Hepatocyte (in vitro differentiated cells): ENCODE measurements around the gene KCNMA1. TPM values are rescaled to one million over a fixed set of nuclear protein-coding genes. Genes with fewer than 3 reads are reported as not detected.

Source experiments
- DNase-seq: peaks from one replicate; pipeline ENCODE4 v3.0.0-alpha.2; 2016; ENCODE audit warnings: low spot score
- H2AFZ ChIP-seq: fragments of 200-600 bp; sonication (generic); 2 replicates; pipeline ENCODE4 v1.6.0; 2016; ENCODE audit warnings: antibody characterized with exemption, mild to moderate bottlenecking
- H3K27ac ChIP-seq: fragments of 200-600 bp; sonication (generic); 2 replicates; pipeline ENCODE4 v1.5.1; 2016; ENCODE audit warnings: mild to moderate bottlenecking
- H3K27me3 ChIP-seq: fragments of 200-600 bp; sonication (generic); 2 replicates; pipeline ENCODE4 v1.6.1; 2016
- H3K36me3 ChIP-seq: fragments of 200-600 bp; sonication (generic); replicated peaks from 2 replicates; pipeline ENCODE4 v1.5.1; 2016; ENCODE audit warnings: low read depth; ENCODE audit not compliant: insufficient read depth
- H3K4me1 ChIP-seq: fragments of 200-600 bp; sonication (generic); 2 replicates; pipeline ENCODE4 v1.5.1; 2016; ENCODE audit warnings: mild to moderate bottlenecking, moderate library complexity; ENCODE audit not compliant: insufficient read depth
- H3K4me2 ChIP-seq: fragments of 200-600 bp; sonication (generic); 2 replicates; pipeline ENCODE4 v1.6.0; 2016
- H3K4me3 ChIP-seq: fragments of 200-600 bp; sonication (generic); 2 replicates; pipeline ENCODE4 v1.5.1; 2016; ENCODE audit warnings: mild to moderate bottlenecking
- H3K79me2 ChIP-seq: fragments of 200-600 bp; sonication (generic); 2 replicates; pipeline ENCODE4 v1.6.0; 2017; ENCODE audit warnings: mild to moderate bottlenecking
- H3K9me2 ChIP-seq: fragments of 200-600 bp; sonication (generic); replicated peaks from 2 replicates; pipeline ENCODE4 v1.6.0; 2017; ENCODE audit warnings: mild to moderate bottlenecking; ENCODE audit not compliant: insufficient read depth
- H3K9me3 ChIP-seq: fragments of 200-600 bp; sonication (generic); 2 replicates; pipeline ENCODE4 v1.5.1; 2016; ENCODE audit warnings: low read depth, mild to moderate bottlenecking
- H4K20me1 ChIP-seq: fragments of 200-600 bp; sonication (generic); 2 replicates; pipeline ENCODE4 v1.6.0; 2016; ENCODE audit warnings: mild to moderate bottlenecking; ENCODE audit not compliant: insufficient read depth, poor library complexity, severe bottlenecking
- EZH2 ChIP-seq: fragments of 200-600 bp; sonication (generic); IDR thresholded peaks from 2 replicates; pipeline ENCODE4 v1.6.1; 2016; ENCODE audit warnings: antibody characterized with exemption, mild to moderate bottlenecking, borderline replicate concordance
- EZH2phosphoT487 ChIP-seq: fragments of 200-600 bp; sonication (generic); IDR thresholded peaks from one replicate; pipeline ENCODE4 v1.6.1; 2018; ENCODE audit warnings: antibody characterized with exemption, mild to moderate bottlenecking, low read depth, moderate library complexity; ENCODE audit not compliant: unreplicated experiment, severe bottlenecking
- WGBS: methylation state at CpG from one replicate; pipeline ENCODE4 v1.1.6; 2016; ENCODE audit warnings: low lambda C conversion rate; ENCODE audit errors: missing lambda C conversion rate; 5-methylcytosine and 5-hydroxymethylcytosine counted together
- polyA plus RNA-seq: library from polyadenylated mRNA; unstranded; fragments of >200 nt; fragmentation: Nextera tagmentation; extraction: Ambion mirVana; gene quantifications from 2 replicates; pipeline ENCODE4 v1.2.1, GENCODE V29; 2016
- total RNA-seq: library from RNA; depleted of rRNA; stranded (reverse); fragments of >200 nt; gene quantifications from 2 replicates; pipeline ENCODE4 v1.2.3, GENCODE V29; 2014
- TF ChIP-seq, protein P1 (sequence below): fragments of 200-600 bp; sonication (generic); IDR thresholded peaks from 2 replicates; pipeline ENCODE4 v1.5.1; 2016; ENCODE audit warnings: antibody characterized with exemption, mild to moderate bottlenecking; ENCODE audit not compliant: poor library complexity

Gene KCNMA1
- total and polyA plus RNA-seq, 2 experiments from 2014 or later: 42.6 to 73.3 TPM

GRCh38 chr10:77576444-77577032 lies 61.1 kb downstream of the KCNMA1 start:
- no peak overlapping the region for H3K4me3 ChIP-seq
- H3K27me3 ChIP-seq: no peaks in the 10 kb centered on the region
- no peak overlapping the region for H2AFZ ChIP-seq
- TF ChIP-seq EZH2 (no peak), EZH2phosphoT487 (no peak)
- TF ChIP-seq, protein P1, sequence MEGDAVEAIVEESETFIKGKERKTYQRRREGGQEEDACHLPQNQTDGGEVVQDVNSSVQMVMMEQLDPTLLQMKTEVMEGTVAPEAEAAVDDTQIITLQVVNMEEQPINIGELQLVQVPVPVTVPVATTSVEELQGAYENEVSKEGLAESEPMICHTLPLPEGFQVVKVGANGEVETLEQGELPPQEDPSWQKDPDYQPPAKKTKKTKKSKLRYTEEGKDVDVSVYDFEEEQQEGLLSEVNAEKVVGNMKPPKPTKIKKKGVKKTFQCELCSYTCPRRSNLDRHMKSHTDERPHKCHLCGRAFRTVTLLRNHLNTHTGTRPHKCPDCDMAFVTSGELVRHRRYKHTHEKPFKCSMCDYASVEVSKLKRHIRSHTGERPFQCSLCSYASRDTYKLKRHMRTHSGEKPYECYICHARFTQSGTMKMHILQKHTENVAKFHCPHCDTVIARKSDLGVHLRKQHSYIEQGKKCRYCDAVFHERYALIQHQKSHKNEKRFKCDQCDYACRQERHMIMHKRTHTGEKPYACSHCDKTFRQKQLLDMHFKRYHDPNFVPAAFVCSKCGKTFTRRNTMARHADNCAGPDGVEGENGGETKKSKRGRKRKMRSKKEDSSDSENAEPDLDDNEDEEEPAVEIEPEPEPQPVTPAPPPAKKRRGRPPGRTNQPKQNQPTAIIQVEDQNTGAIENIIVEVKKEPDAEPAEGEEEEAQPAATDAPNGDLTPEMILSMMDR: no peak
- H3K79me2 ChIP-seq: no peaks in the 10 kb centered on the region
- no peak overlapping the region for H3K4me2 ChIP-seq
- no peaks in the 10 kb centered on the region for H3K36me3 ChIP-seq
- WGBS: 93% methylated on average over 9 of the region's 9 CpGs
- DNase-seq: no peak
- H4K20me1 ChIP-seq: no peaks in the 10 kb centered on the region
- peaks cover 3% of the 10 kb centered on the region for H3K4me1 ChIP-seq
- H3K9me2 ChIP-seq: no peaks in the 10 kb centered on the region
- H3K9me3 ChIP-seq: no peaks in the 10 kb centered on the region
- H3K27ac ChIP-seq: no peak overlapping the region

- no peaks in the 10 kb centered on the region for H3K79me2 ChIP-seq
- no peak overlapping the region for H2AFZ ChIP-seq
- TF ChIP-seq EZH2 (no peak), EZH2phosphoT487 (no peak)
- TF ChIP-seq, protein P1: no peak
- no peaks in the 10 kb centered on the region for H3K27me3 ChIP-seq
- H4K20me1 ChIP-seq: no peaks in the 10 kb centered on the region
- H3K9me2 ChIP-seq: no peaks in the 10 kb centered on the region
- no peaks in the 10 kb centered on the region for H3K9me3 ChIP-seq
- H3K4me2 ChIP-seq: no peak overlapping the region
- no peak overlapping the region for H3K27ac ChIP-seq
- 79% methylated on average over 4 of the region's 4 CpGs for WGBS
- no peak for DNase-seq
- H3K4me1 ChIP-seq: peaks cover 4% of the 10 kb centered on the region
- H3K4me3 ChIP-seq: no peak overlapping the region
- H3K36me3 ChIP-seq: no peaks in the 10 kb centered on the region
These were observed 61.6 kb downstream of the KCNMA1 start for GRCh38 chr10:77576007-77576367.

DNA sequence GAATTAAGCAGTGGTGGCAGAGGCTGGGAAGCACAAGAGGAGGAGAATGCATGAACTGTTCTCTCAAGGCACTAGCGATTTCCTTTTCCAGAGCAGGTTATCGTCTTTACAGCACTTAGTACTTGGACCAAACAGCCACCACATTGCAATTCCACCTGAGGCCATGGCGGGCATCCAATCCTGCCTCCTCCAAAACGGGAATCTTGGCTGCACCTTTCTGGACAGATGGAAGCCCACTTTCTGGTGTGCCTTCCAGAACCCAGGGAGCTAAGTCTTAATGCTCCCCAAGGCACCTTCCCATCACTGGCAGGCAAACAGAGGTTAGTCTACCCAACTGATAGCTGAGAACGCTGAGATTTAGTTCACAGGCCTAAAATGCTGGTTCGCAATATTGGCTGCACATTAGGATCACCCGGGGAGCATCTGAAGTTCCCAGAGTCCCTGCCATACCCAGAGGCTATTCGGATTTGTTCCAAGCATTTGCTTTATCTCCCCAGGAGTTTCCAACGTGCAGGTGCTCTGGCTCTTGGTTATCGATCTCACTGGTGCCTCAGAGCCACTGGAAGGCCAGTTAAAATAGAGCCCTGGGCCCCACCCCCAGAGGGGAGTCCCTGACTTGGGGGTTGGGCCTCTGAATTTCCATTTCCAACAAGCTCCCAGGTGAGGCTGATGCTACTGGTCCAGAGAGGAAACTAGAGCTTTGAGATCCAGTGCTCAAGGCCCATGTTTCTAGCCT lies 62.2 kb downstream of the KCNMA1 start:
- Histone ChIP-seq H3K4me1 (peaks cover 4% of the 10 kb centered on the region), H3K36me3 (no peaks in the 10 kb centered on the region), H3K79me2 (no peaks in the 10 kb centered on the region), H3K4me2 (no peak overlapping the region), H3K9me3 (no peaks in the 10 kb centered on the region), H2AFZ (no peak overlapping the region), H4K20me1 (no peaks in the 10 kb centered on the region), H3K27me3 (no peaks in the 10 kb centered on the region), H3K4me3 (no peak overlapping the region), H3K9me2 (no peaks in the 10 kb centered on the region), H3K27ac (no peak overlapping the region)
- TF ChIP-seq EZH2phosphoT487 (no peak), EZH2 (no peak)
- TF ChIP-seq, protein P1: no peak
- DNase-seq: no peak
- WGBS: 87% methylated on average over 10 of the region's 10 CpGs
